GM12891 (cell line): ENCODE results near the gene HCK.

Source experiments
- PAX5 ChIP-seq: IDR thresholded peaks from 2 replicates; pipeline ENCODE4 v1.6.1; 2011; ENCODE audit warnings: low read length, moderate library complexity, mild to moderate bottlenecking; ENCODE audit not compliant: insufficient read depth, severe bottlenecking
- POLR2A ChIP-seq: IDR thresholded peaks from 2 replicates; pipeline ENCODE4 v1.6.1; 2011; ENCODE audit warnings: low read depth, low read length, control low read depth
- POLR2AphosphoS5 ChIP-seq: IDR thresholded peaks from 2 replicates; pipeline ENCODE4 v1.6.1; 2011; ENCODE audit warnings: low read depth, low read length, control low read depth
- POU2F2 ChIP-seq: IDR thresholded peaks from 2 replicates; pipeline ENCODE4 v1.6.1; 2011; ENCODE audit warnings: low read depth, mild to moderate bottlenecking, control low read depth, low read length, moderate library complexity
- SPI1 ChIP-seq: IDR thresholded peaks from 2 replicates; pipeline ENCODE4 v1.6.1; 2011; ENCODE audit warnings: low read depth, low read length, control low read depth
- TAF1 ChIP-seq: IDR thresholded peaks from 2 replicates; pipeline ENCODE4 v1.6.1; 2011; ENCODE audit warnings: low read depth, low read length, control low read depth

- TF ChIP-seq SPI1 (no peak), POLR2A (no peak), POU2F2 (no peak), POLR2AphosphoS5 (no peak), TAF1 (no peak), PAX5 (no peak)
These were observed 58.2 kb downstream of the HCK start for GRCh38 chr20:32110173-32110704.
